Gastroesophageal sphincter (tissue), 4 donors: ENCODE measurements around the gene TFAM. TPM values are rescaled to one million over a fixed set of nuclear protein-coding genes. Genes with fewer than 3 reads are reported as not detected.

Source experiments
- ATAC-seq: fragments of 150-250 bp; one replicate; pipeline ENCODE4 v1.9.1; 2016; ENCODE audit warnings: mild to moderate bottlenecking, moderate library complexity
- H3K27ac ChIP-seq, 4 donors: fragments of 200-600 bp; sonication (generic) in 3 of 4; 1 replicate in 3 of 4; 2 replicates in 1 of 4; pipeline ENCODE4 v1.5.1; 2016 to 2019
- H3K27me3 ChIP-seq: fragments of 200-600 bp; sonication (generic); one replicate; pipeline ENCODE4 v1.5.1; 2019
- H3K36me3 ChIP-seq, 2 donors: fragments of 200-600 bp; sonication (generic); one replicate each; pipeline ENCODE4 v1.5.1; 2019; ENCODE audit warnings: control low read depth in 1 of 2
- H3K4me1 ChIP-seq, 3 donors: fragments of 200-600 bp; sonication (generic); 1 replicate in 2 of 3; 2 replicates in 1 of 3; pipeline ENCODE4 v1.5.1; 2016 to 2019; ENCODE audit warnings: control low read depth in 2 of 3
- H3K4me3 ChIP-seq, 2 donors: fragments of 200-600 bp; sonication (generic); one replicate each; pipeline ENCODE4 v1.5.1; 2019; ENCODE audit warnings: mild to moderate bottlenecking in 1 of 2, moderate library complexity in 1 of 2
- H3K9me3 ChIP-seq, 3 donors: fragments of 200-600 bp; sonication (generic); one replicate each; pipeline ENCODE4 v1.5.1; 2017 to 2019; ENCODE audit warnings: control low read depth in 2 of 3
- EP300 ChIP-seq: sonication (generic); formaldehyde crosslinking; IDR thresholded peaks from one replicate; pipeline ENCODE4 v1.6.1; 2017; ENCODE audit warnings: antibody characterized with exemption, mild to moderate bottlenecking
- POLR2A ChIP-seq, 2 donors: fragments of 450-650 bp; IDR thresholded peaks; one replicate each; pipeline ENCODE4 v1.6.1; 2017; ENCODE audit warnings: antibody characterized with exemption in 2 of 2, mild to moderate bottlenecking in 2 of 2, moderate library complexity in 1 of 2
- POLR2AphosphoS5 ChIP-seq: sonication (generic); formaldehyde crosslinking; IDR thresholded peaks from one replicate; pipeline ENCODE4 v1.6.1; 2017; ENCODE audit warnings: antibody characterized with exemption
- WGBS, 2 donors: methylation state at CpG; one replicate each; pipeline ENCODE4 v1.1.5; 2018; ENCODE audit warnings: low coverage in 1 of 2; 5-methylcytosine and 5-hydroxymethylcytosine counted together
- total RNA-seq, 4 donors: library from RNA; depleted of rRNA; stranded (reverse); fragments of >200 nt; gene quantifications; one replicate each; pipeline ENCODE4 v1.1.0, GENCODE V29; 2016
- TF ChIP-seq, protein P1 (sequence below), 4 experiments: fragments of 200-600 bp in 2 of 4; fragments of 450-650 bp in 2 of 4; sonication (generic) in 1 of 4; IDR thresholded peaks; one replicate each; pipeline ENCODE4 v1.5.1; 2017 to 2019; ENCODE audit warnings: antibody characterized with exemption in 4 of 4, mild to moderate bottlenecking in 2 of 4, moderate library complexity in 2 of 4

The TFAM gene
- total RNA-seq, 4 donors from 2014 or later = 17.5 to 29.1 (median 21.2) TPM

DNA sequence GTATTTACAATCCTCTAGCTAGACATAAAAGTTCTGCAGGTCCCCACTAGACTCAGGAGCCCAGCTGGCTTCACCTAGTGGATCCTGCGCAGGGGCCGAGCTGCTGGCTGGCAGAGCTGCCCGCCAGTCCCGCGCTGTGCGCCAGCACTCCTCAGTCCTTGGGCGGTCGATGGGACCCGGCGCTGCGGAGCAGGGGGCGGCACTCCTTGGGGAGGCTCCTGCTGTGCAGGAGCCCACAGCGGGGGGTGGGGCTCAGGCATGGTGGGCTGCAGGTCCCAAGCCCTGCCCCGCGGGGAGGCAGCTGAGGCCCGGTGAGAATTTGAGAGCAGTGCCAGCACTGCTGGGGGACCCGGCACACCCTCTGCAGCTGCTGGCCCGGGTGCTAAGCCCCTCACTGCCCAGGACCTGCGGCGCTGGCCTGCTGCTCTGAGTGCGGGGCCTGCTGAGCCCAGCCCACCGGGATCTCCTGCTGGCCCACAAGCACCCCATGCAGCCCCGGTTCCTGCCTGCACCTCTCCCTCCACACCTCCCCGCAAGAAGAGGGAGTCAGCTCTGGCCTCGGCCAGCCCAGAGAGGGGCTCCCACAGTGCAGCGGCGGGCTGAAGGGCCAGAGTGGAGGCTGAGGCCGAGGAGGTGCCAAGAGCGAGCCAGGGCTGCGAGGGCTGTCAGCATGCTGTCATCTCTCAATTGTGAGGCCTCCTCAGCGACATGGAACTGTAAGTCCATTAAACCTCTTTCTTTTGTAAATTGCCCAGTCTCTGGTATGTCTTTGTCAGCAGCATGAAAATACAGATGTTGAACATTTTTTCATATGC is 63.1 kb downstream of the TFAM start:
- ATAC-seq = no peak
- Histone ChIP-seq H3K27ac (no peak overlapping the region), H3K27me3 (peaks cover 5% of the 10 kb centered on the region), H3K4me3 (no peak overlapping the region), H3K36me3 (no peaks in the 10 kb centered on the region), H3K4me1 (no peaks in the 10 kb centered on the region), H3K9me3 (peaks cover 0 to 8% (median 0%) of the 10 kb centered on the region in 3 donors)
- TF ChIP-seq POLR2AphosphoS5 (no peak), EP300 (no peak), POLR2A (IDR thresholded peaks at IDR 0.05) (no peak)
- TF ChIP-seq, protein P1, sequence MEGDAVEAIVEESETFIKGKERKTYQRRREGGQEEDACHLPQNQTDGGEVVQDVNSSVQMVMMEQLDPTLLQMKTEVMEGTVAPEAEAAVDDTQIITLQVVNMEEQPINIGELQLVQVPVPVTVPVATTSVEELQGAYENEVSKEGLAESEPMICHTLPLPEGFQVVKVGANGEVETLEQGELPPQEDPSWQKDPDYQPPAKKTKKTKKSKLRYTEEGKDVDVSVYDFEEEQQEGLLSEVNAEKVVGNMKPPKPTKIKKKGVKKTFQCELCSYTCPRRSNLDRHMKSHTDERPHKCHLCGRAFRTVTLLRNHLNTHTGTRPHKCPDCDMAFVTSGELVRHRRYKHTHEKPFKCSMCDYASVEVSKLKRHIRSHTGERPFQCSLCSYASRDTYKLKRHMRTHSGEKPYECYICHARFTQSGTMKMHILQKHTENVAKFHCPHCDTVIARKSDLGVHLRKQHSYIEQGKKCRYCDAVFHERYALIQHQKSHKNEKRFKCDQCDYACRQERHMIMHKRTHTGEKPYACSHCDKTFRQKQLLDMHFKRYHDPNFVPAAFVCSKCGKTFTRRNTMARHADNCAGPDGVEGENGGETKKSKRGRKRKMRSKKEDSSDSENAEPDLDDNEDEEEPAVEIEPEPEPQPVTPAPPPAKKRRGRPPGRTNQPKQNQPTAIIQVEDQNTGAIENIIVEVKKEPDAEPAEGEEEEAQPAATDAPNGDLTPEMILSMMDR (IDR thresholded peaks at IDR 0.05) = no peak
- WGBS, 2 donors = 96 to 100% methylated on average over 1 to 3 of the region's 31 CpGs

Other genes with a start within 250 kb of the TFAM start
- 1 to 10 TPM; 3.0 to 10.0 (median 6.3) TPM for gene IPMK, start 117.5 kb upstream of the TFAM start, total RNA-seq
- 10 to 100 TPM; 24.7 to 60.1 (median 47.6) TPM for gene CISD1, start 116.2 kb upstream of the TFAM start, total RNA-seq
- gene UBE2D1, start 50.4 kb upstream of the TFAM start, total RNA-seq = 10 to 100 TPM; 16.4 to 23.5 (median 19.0) TPM
- gene BICC1, start 127.5 kb downstream of the TFAM start, total RNA-seq = 10 to 100 TPM; 18.6 to 27.8 (median 22.5) TPM